HUES48 (cell line): ENCODE results near the gene CITED2.

Source experiments
- H3K27ac ChIP-seq: one replicate; pipeline ENCODE4 v1.7.0; 2013; ENCODE audit warnings: low read depth, low read length, inconsistent platforms
- H3K27me3 ChIP-seq: 2 replicates; pipeline ENCODE4 v1.6.1; 2013; ENCODE audit warnings: mild to moderate bottlenecking, low read length; ENCODE audit not compliant: control insufficient read depth, insufficient read depth
- H3K36me3 ChIP-seq: 2 replicates; pipeline ENCODE4 v1.6.1; 2013; ENCODE audit warnings: low read length; ENCODE audit not compliant: control insufficient read depth, insufficient read depth
- H3K4me1 ChIP-seq: 2 replicates; pipeline ENCODE4 v1.6.1; 2013; ENCODE audit warnings: mild to moderate bottlenecking, low read length; ENCODE audit not compliant: control insufficient read depth, insufficient read depth
- H3K4me3 ChIP-seq: 2 replicates; pipeline ENCODE4 v1.5.1; 2013; ENCODE audit warnings: mild to moderate bottlenecking, low read depth, low read length
- H3K9ac ChIP-seq: 2 replicates; pipeline ENCODE4 v1.6.1; 2013; ENCODE audit warnings: mild to moderate bottlenecking, low read depth, low read length, moderate library complexity
- H3K9me3 ChIP-seq: 2 replicates; pipeline ENCODE4 v1.6.1; 2013; ENCODE audit warnings: low read length; ENCODE audit not compliant: control insufficient read depth, insufficient read depth

CITED2 gene

GRCh38 chr6:139381216-139381865, 6.9 kb upstream of the CITED2 start:
- H3K4me3 ChIP-seq = no peak overlapping the region
- H3K36me3 ChIP-seq = no peaks in the 10 kb centered on the region
- H3K27ac ChIP-seq = no peak overlapping the region
- H3K9ac ChIP-seq = no peak overlapping the region
- H3K27me3 ChIP-seq = no peaks in the 10 kb centered on the region
- no peaks in the 10 kb centered on the region for H3K9me3 ChIP-seq
- H3K4me1 ChIP-seq = peaks cover 9% of the 10 kb centered on the region

GRCh38 chr6:139380611-139381010, 6.2 kb upstream of the CITED2 start:
- no peaks in the 10 kb centered on the region for H3K36me3 ChIP-seq
- no peaks in the 10 kb centered on the region for H3K9me3 ChIP-seq
- no peak overlapping the region for H3K9ac ChIP-seq
- no peak overlapping the region for H3K4me3 ChIP-seq
- peaks cover 12% of the 10 kb centered on the region for H3K4me1 ChIP-seq
- no peaks in the 10 kb centered on the region for H3K27me3 ChIP-seq
- H3K27ac ChIP-seq = no peak overlapping the region

- H3K27ac ChIP-seq = no peak overlapping the region
- no peaks in the 10 kb centered on the region for H3K27me3 ChIP-seq
- no peaks in the 10 kb centered on the region for H3K9me3 ChIP-seq
- H3K9ac ChIP-seq = no peak overlapping the region
- peaks cover 12% of the 10 kb centered on the region for H3K4me1 ChIP-seq
- no peaks in the 10 kb centered on the region for H3K36me3 ChIP-seq
- no peak overlapping the region for H3K4me3 ChIP-seq
These were observed 5.7 kb upstream of the CITED2 start for GRCh38 chr6:139380168-139380567.

DNA sequence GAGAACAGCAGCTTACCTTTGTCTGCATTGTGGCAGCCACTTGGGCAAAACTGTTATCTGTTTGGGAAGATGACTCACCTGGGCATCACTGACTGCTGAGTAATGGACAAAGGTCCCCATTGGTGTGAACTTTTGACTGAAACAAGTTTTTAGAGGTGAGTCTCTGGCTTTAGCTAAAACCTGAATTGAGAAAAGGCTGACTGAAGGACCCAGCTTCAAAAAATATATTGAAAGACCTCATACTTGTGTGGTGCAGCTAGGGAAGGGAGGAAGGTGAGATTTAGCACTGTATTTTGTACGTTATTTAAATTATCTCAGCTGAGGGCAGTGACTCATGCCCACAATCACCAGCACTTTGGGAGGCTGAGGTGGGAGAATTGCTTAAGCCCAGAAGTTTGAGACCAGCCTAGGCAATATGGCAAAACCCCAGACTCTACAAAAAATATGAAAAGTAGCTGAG, 4.5 kb upstream of the CITED2 start:
- no peaks in the 10 kb centered on the region for H3K36me3 ChIP-seq
- H3K4me1 ChIP-seq = peaks cover 12% of the 10 kb centered on the region
- H3K27me3 ChIP-seq = no peaks in the 10 kb centered on the region
- no peaks in the 10 kb centered on the region for H3K9me3 ChIP-seq
- no peak overlapping the region for H3K27ac ChIP-seq
- no peak overlapping the region for H3K4me3 ChIP-seq
- no peak overlapping the region for H3K9ac ChIP-seq

- Histone ChIP-seq H3K36me3 (peaks cover 3% of the 10 kb centered on the region; the same call in 1 of the 2 replicates), H3K4me3 (no peak overlapping the region), H3K4me1 (peaks cover 12% of the 10 kb centered on the region), H3K9ac (no peak overlapping the region), H3K27me3 (no peaks in the 10 kb centered on the region), H3K9me3 (no peaks in the 10 kb centered on the region), H3K27ac (no peak overlapping the region)
These were observed 3.8 kb upstream of the CITED2 start for GRCh38 chr6:139378226-139378625.

- Histone ChIP-seq H3K4me1 (peaks cover 14% of the 10 kb centered on the region), H3K36me3 (peaks cover 15% of the 10 kb centered on the region), H3K9ac (no peak overlapping the region), H3K4me3 (peak overlapping the region; percentile 89; the same call in 1 of the 2 replicates), H3K27ac (no peak overlapping the region), H3K27me3 (no peaks in the 10 kb centered on the region), H3K9me3 (no peaks in the 10 kb centered on the region)
These were observed 2.3 kb upstream of the CITED2 start for GRCh38 chr6:139376604-139377218.

DNA sequence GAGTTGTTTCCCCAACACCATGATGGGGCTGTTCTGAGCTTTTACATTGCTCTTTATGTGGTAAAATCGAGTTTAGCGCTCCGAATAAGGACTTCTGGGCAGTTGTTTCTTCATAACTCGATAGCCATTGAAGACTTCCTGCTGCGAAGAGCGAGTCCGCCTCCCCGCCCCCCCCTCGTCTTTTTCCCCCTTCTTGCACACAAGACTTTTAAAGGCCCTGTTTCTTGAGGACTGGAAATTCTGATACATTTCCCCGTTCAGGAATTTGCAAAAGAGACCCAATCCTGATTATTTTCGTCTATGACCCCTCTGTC, 1.5 kb upstream of the CITED2 start:
- Histone ChIP-seq H3K27me3 (no peaks in the 10 kb centered on the region), H3K36me3 (peaks cover 17% of the 10 kb centered on the region), H3K27ac (peak overlapping the region; percentile 96), H3K4me3 (peak overlapping the region; percentile 89), H3K9me3 (no peaks in the 10 kb centered on the region), H3K9ac (peak overlapping the region; percentile 89), H3K4me1 (peaks cover 22% of the 10 kb centered on the region)

DNA sequence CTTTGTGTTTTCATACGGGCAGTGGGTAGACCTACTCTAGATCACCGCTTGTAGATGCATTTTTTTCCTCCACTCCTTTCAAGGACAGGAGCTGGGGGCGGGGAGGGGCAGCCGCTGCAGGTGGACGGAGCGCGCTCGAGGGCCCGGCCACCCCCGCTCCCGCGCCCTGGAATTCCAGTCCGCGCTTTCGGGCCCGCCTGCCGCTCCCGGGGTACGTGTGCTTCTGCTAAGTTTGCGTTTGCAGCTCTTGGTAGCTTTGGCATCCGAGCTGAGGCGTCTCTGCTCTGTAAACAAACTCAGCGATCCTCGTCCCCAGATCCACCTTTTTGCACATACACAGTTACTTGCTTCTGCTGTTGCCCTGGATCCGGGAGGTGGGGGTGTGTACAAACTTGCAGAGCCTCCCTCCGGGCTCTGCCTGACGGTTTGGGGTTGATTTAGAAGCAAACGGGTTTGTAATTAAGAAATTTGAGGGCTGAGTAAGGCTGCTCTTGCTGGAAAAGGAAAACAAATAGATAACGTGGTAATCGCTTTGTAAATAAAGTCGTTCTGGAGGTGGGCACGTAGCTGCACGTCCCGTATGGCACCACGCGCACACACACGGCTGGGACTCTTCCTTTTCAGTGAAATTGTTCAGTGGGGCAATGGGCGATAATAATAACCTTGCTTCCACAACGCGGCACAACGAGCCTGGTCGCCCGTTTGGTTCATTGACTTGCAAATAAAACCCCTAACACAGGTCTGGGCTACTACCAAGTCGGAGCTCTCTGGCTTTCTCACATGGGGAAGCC, 973 bp upstream of the CITED2 start:
- Histone ChIP-seq H3K4me1 (peaks cover 27% of the 10 kb centered on the region), H3K27me3 (no peaks in the 10 kb centered on the region), H3K36me3 (peaks cover 17% of the 10 kb centered on the region), H3K9ac (peak overlapping the region; percentile 89), H3K27ac (peak overlapping the region; percentile 96), H3K4me3 (peak overlapping the region; percentile 89), H3K9me3 (no peaks in the 10 kb centered on the region)

DNA sequence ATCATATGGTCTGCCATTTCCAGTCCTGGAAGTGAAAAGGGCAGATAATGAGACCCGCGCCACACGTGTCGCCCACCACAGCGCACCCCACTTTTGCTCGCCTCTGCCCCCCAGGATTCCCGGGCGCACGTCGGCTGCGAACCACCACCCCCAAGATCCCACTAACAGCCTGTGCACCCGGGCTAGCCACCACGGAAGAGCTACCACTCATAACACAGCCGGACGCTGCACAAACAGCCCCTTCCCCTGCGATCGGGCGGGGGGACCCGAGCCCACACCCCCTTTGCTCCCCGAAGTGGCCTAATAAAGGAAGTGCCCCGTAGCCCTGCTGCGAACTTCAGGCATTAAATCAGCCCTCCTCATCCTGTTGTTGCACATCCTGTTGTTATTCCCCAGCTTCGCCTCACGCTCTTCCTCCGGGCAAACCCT, 506 bp downstream of the CITED2 start:
- Histone ChIP-seq H3K4me3 (peak overlapping the region; percentile 89), H3K36me3 (peaks cover 17% of the 10 kb centered on the region), H3K4me1 (peaks cover 40% of the 10 kb centered on the region), H3K9ac (peak overlapping the region; percentile 89), H3K27ac (peak overlapping the region; percentile 96), H3K9me3 (no peaks in the 10 kb centered on the region), H3K27me3 (no peaks in the 10 kb centered on the region)

GRCh38 chr6:139373154-139373927, 1.1 kb downstream of the CITED2 start:
- H3K4me3 ChIP-seq = peak overlapping the region; percentile 89
- H3K9ac ChIP-seq = peak overlapping the region; percentile 89
- peaks cover 46% of the 10 kb centered on the region for H3K4me1 ChIP-seq
- peaks cover 17% of the 10 kb centered on the region for H3K36me3 ChIP-seq
- no peaks in the 10 kb centered on the region for H3K27me3 ChIP-seq
- H3K27ac ChIP-seq = peak overlapping the region; percentile 96
- no peaks in the 10 kb centered on the region for H3K9me3 ChIP-seq
